Testis (tissue), 2 donors: ENCODE data around the gene NDUFA8.

ENCODE experiments used
- CTCF ChIP-seq, 3 experiments: fragments of 450-650 bp in 2 of 3; fragments of 200-600 bp in 1 of 3; sonication (generic) in 1 of 3; IDR thresholded peaks; one replicate each; pipeline ENCODE4 v1.5.1; 2016 to 2019; ENCODE audit warnings: antibody characterized with exemption in 3 of 3, mild to moderate bottlenecking in 2 of 3, moderate library complexity in 1 of 3
- POLR2A ChIP-seq: fragments of 450-650 bp; IDR thresholded peaks from one replicate; pipeline ENCODE4 v1.6.1; 2017; ENCODE audit warnings: antibody characterized with exemption, mild to moderate bottlenecking, moderate library complexity

DNA sequence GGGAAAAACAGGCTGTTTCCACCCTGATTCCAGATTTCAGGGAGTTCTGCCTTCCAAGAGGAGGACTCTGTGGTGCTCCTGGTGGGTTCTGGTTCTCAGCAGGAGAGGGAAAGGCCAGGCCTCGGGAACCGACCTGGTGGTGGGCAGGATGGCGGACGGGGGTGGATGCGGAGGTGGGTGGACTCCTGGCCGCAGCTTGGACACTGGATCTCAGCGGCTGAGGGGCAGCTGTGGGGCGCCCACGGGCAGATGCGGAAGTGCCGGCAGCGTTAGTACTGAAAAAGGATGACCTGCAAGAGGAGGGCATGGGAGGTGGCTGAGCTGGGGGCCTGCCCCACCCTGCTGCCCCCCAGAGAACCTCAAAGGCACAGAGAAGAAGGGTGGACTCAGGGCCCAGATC is 44.9 kb upstream of the NDUFA8 start:
- no peak for TF ChIP-seq CTCF (IDR thresholded peaks at IDR 0.05)
- TF ChIP-seq POLR2A = no peak
